K562 (cell line): ENCODE data around the gene GATAD2B. TPM values are rescaled to one million over a fixed set of nuclear protein-coding genes. Genes with fewer than 3 reads are reported as not detected.

Source experiments
- ATAC-seq: fragments of 200-7000 bp; cut with Tn5 transposase; 3 replicates; pipeline ENCODE4 v1.9.1; 2020; ENCODE audit warnings: moderate library complexity
- BruUV-seq: library from RNA; stranded (reverse); fragments of 400-500 nt; replicated peaks from 2 replicates; lab custom pipeline; 2021; lab: Mats Ljungman, UMichigan
- CTCF ChIA-PET: fragments of 300-600 bp; formaldehyde crosslinking; extraction: SDS; loops from one replicate; lab custom pipeline; 2021; ENCODE audit warnings: low intra/inter-chr PET ratio; lab: Yijun Ruan, JAX
- POLR2A ChIA-PET: fragments of 300-600, 350-650 bp; sonication (Branson Sonifier 250); formaldehyde crosslinking; extraction: SDS; loops from one replicate; lab custom pipeline; 2021; ENCODE audit warnings: antibody characterized with exemption, inconsistent platforms; lab: Yijun Ruan, JAX
- DNase-seq, 4 experiments: peaks; one replicate each; pipeline versions ENCODE4 v3.0.0 to v3.0.0-alpha.2; 2011 to 2018; ENCODE audit warnings: low spot score in 3 of 4, mixed read lengths in 3 of 4; ENCODE audit errors: extremely low read depth in 1 of 4
- FAIRE-seq: peaks from 2 replicates; lab custom pipeline; 2011; peaks lifted over from hg19 to GRCh38; lab: Jason Lieb, UNC
- H2AFZ ChIP-seq: 2 replicates; pipeline ENCODE4 v1.6.0; 2011; ENCODE audit warnings: low read depth, low read length, control low read depth, inconsistent platforms
- H3K27ac ChIP-seq: fragments of 200-600 bp; 3 replicates; pipeline ENCODE4 v1.8.0; 2011; ENCODE audit warnings: low read depth, mild to moderate bottlenecking, control low read depth, inconsistent platforms, low read length, moderate library complexity, mixed read lengths; ENCODE audit errors: extremely low read depth
- H3K27me3 ChIP-seq, 2 experiments: fragments of 300-600 bp in 1 of 2; 2 replicates in 1 of 2; 3 replicates in 1 of 2; pipeline versions ENCODE4 v1.6.0 to v1.8.0; 2011; ENCODE audit warnings: inconsistent platforms in 2 of 2, low read length in 2 of 2, mild to moderate bottlenecking in 1 of 2, mixed read lengths in 1 of 2, moderate library complexity in 1 of 2; ENCODE audit not compliant: control insufficient read depth in 2 of 2, insufficient read depth in 2 of 2
- H3K36me3 ChIP-seq: fragments of 300-600 bp; 3 replicates; pipeline ENCODE4 v1.8.0; 2011; ENCODE audit warnings: mild to moderate bottlenecking, low read length, inconsistent platforms; ENCODE audit not compliant: control insufficient read depth, insufficient read depth
- H3K4me1 ChIP-seq, 2 experiments: fragments of 200-600 bp in 1 of 2; replicated peaks in 1 of 2; 2 replicates in 1 of 2; 3 replicates in 1 of 2; pipeline versions ENCODE4 v1.5.1 to v1.8.0; 2011; ENCODE audit warnings: inconsistent platforms in 2 of 2, low read length in 2 of 2, mild to moderate bottlenecking in 1 of 2, mixed read lengths in 1 of 2, moderate library complexity in 1 of 2; ENCODE audit not compliant: control insufficient read depth in 2 of 2, insufficient read depth in 2 of 2
- H3K4me2 ChIP-seq: 2 replicates; pipeline ENCODE4 v1.6.1; 2011; ENCODE audit warnings: low read length, control low read depth, inconsistent platforms, mixed read lengths; ENCODE audit not compliant: insufficient read depth
- H3K4me3 ChIP-seq: fragments of 200-600 bp; sonication (generic), shearing (Covaris generic); 2 replicates; pipeline ENCODE4 v1.5.1; 2016; ENCODE audit warnings: control low read depth, inconsistent platforms
- H3K79me2 ChIP-seq: fragments of 200-600 bp; 3 replicates; pipeline ENCODE4 v1.8.0; 2011; ENCODE audit warnings: low read length, inconsistent platforms; ENCODE audit not compliant: control insufficient read depth, insufficient read depth
- H3K9ac ChIP-seq, 2 experiments: 2 replicates each; pipeline versions ENCODE4 v1.6.0 to v1.6.1; 2011; ENCODE audit warnings: low read depth in 2 of 2, low read length in 2 of 2, control low read depth in 1 of 2, inconsistent platforms in 1 of 2, mild to moderate bottlenecking in 1 of 2, mixed read lengths in 1 of 2; ENCODE audit not compliant: insufficient read depth in 1 of 2
- H3K9me1 ChIP-seq: one replicate; pipeline ENCODE4 v1.6.0; 2011; ENCODE audit warnings: inconsistent platforms, mild to moderate bottlenecking, low read length, moderate library complexity; ENCODE audit not compliant: control insufficient read depth, insufficient read depth
- H3K9me3 ChIP-seq: replicated peaks from 2 replicates; pipeline ENCODE4 v1.5.1; 2011; ENCODE audit warnings: low read depth, low read length, inconsistent platforms; ENCODE audit not compliant: control insufficient read depth, insufficient read depth
- H4K20me1 ChIP-seq: replicated peaks from 2 replicates; pipeline ENCODE4 v1.6.1; 2011; ENCODE audit warnings: low read length, inconsistent platforms, mixed read lengths; ENCODE audit not compliant: control insufficient read depth, insufficient read depth
- CEBPB ChIP-seq: fragments of 450-650 bp; IDR thresholded peaks from 2 replicates; pipeline ENCODE4 v1.6.1; 2016; ENCODE audit warnings: missing genetic modification characterization, missing compliant biosample characterization
- CEBPG ChIP-seq, 3 experiments: fragments of 200-800 bp in 1 of 3; sonication (Bioruptor generic) in 1 of 3; sonication (generic) in 1 of 3; formaldehyde crosslinking in 1 of 3; IDR thresholded peaks in 2 of 3; conservative IDR thresholded peaks in 1 of 3; 2 replicates each; pipeline versions ENCODE4 v1.6.1 to v1.8.0; 2016 to 2022; ENCODE audit warnings: missing compliant biosample characterization in 2 of 3, missing genetic modification characterization in 2 of 3, mild to moderate bottlenecking in 1 of 3, missing genetic modification reagents in 1 of 3
- MNT ChIP-seq, 2 experiments: fragments of 450-650 bp; conservative IDR thresholded peaks; 2 replicates each; pipeline ENCODE4 v1.6.1; 2017; ENCODE audit warnings: mild to moderate bottlenecking in 2 of 2, moderate library complexity in 2 of 2
- RCOR1 ChIP-seq, 2 experiments: IDR thresholded peaks; 2 replicates each; pipeline ENCODE4 v1.6.1; 2012; ENCODE audit warnings: low read depth in 2 of 2, low read length in 2 of 2, borderline replicate concordance in 1 of 2, improper control_type of control experiment in 1 of 2
- SRSF7 ChIP-seq: fragments of 200-400 bp; formaldehyde crosslinking; optimal IDR thresholded peaks from 2 replicates; pipeline ENCODE3; 2017; ENCODE audit warnings: mild to moderate bottlenecking, low read depth, low read length
- ZNF695 ChIP-seq: fragments of 450-650 bp; formaldehyde crosslinking; IDR thresholded peaks from 2 replicates; pipeline ENCODE4 v1.4.0; 2020; ENCODE audit warnings: mild to moderate bottlenecking, moderate library complexity
- WGBS: fragments of 100-300 bp; shearing (Covaris generic); methylation state at CpG from one replicate; pipeline ENCODE4 v1.1.6; 2016; ENCODE audit warnings: low coverage, mixed read lengths; ENCODE audit not compliant: insufficient coverage; ENCODE audit errors: missing lambda C conversion rate; 5-methylcytosine and 5-hydroxymethylcytosine counted together
- in situ Hi-C: fragments of 300-500 bp; cut with MboI; formaldehyde crosslinking; loops from 4 replicates; pipeline ENCODE4 v1.15.0; 2018; ENCODE audit warnings: inconsistent platforms, mixed read lengths
- intact Hi-C: fragments of 100-400 bp; cut with micrococcal nuclease; formaldehyde crosslinking; loops from 2 replicates; pipeline ENCODE4 v1.14.2; 2022
- polyA plus RNA-seq, 8 experiments: library from polyadenylated mRNA; depleted of rRNA in 4 of 8; stranded (reverse) in 5 of 8; unstranded in 3 of 8; fragments of >200 nt; fragmentation: Nextera tagmentation in 2 of 8; fragmentation: Illumina TruSeq in 1 of 8; extraction: Ambion mirVana in 2 of 8; extraction: Trizol in 1 of 8; gene quantifications; 2 replicates each; pipeline versions ENCODE4 v1.2.1 to v1.2.3, GENCODE V29; 2011 to 2014; ENCODE audit warnings: inconsistent platforms in 1 of 8, missing spikeins in 1 of 8
- total RNA-seq, 7 experiments: library from RNA; depleted of rRNA in 6 of 7; stranded (reverse); fragments of >200 nt in 6 of 7; fragmentation: Illumina TruSeq in 2 of 7; extraction: Trizol in 2 of 7; gene quantifications; 2 replicates each; pipeline versions ENCODE4 v1.2.1 to v1.2.3, GENCODE V29; 2011 to 2021; ENCODE audit warnings: low replicate concordance in 1 of 7
- TF ChIP-seq, protein P1 (sequence below): fragments of 450-650 bp; formaldehyde crosslinking; IDR thresholded peaks from 2 replicates; pipeline ENCODE4 v1.4.0; 2020; ENCODE audit warnings: mild to moderate bottlenecking

The GATAD2B gene
- total and polyA plus RNA-seq, 9 of the 15 experiments (the other 6 are each of a cell fraction or from before 2014, with no cell fraction given) = 1.5 to 40.2 (median 4.9) TPM

DNA sequence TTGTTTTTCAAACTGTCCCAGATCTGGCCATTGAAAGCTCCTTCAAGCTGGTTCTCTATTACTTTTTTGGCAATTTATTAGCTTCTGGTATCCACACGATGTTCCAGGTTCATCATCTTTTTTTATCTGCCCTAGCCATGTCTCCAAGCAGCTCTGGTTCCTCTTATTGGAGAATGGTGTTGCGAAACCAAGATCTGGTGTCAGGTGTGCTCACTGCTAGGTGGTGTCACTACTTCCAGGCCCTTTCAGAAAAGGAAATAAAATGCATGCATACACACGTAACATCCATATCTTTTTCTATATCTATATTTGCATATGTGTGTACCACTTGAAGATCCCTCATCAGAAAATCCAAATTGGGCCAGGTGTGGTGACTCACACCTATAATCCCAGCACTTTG is 53.3 kb downstream of the GATAD2B start:
- no peak overlapping the region for H2AFZ ChIP-seq
- H3K9ac ChIP-seq = no peak overlapping the region
- intact Hi-C loops = no loop called here
- H3K27ac ChIP-seq = no peak overlapping the region
- peaks cover 70% of the 10 kb centered on the region for H3K79me2 ChIP-seq
- peaks cover 2% of the 10 kb centered on the region; the same call in 1 of the 3 replicates for H3K36me3 ChIP-seq
- H3K27me3 ChIP-seq = no peaks in the 10 kb centered on the region
- no peak for DNase-seq
- no peaks in the 10 kb centered on the region for H3K9me3 ChIP-seq
- no peak for ATAC-seq
- ChIA-PET CTCF (no interaction called here), POLR2A (interaction anchor here (0.8 to 1.8 kb wide), 2 partner anchors 12 to 16 kb away, joined by 4 to 6 read pairs; no protein-coding TSS in a partner anchor)
- no peak overlapping the region for H3K4me3 ChIP-seq
- in situ Hi-C loops = no loop called here
- 47% methylated on average over 3 of the region's 3 CpGs for WGBS
- TF ChIP-seq RCOR1 (IDR thresholded peaks at IDR 0.05; ENCODE audit: borderline replicate concordance in 1 of 2, low read depth in 2 of 2, low read length in 2 of 2) (no peak), SRSF7 (no peak), MNT (conservative IDR thresholded peaks at IDR 0.05) (no peak), ZNF695 (CRISPR knock-in tag) (no peak), CEBPB (peak; percentile 95), CEBPG (CRISPR knock-in tag; IDR thresholded peaks at IDR 0.05) (peak; percentile 66), CEBPG (tag; conservative IDR thresholded peaks at IDR 0.05 in 1 of 2, IDR thresholded peaks at IDR 0.05 in 1 of 2) (peak; percentile 54 to 62; a peak in 2 of 4 replicates)
- TF ChIP-seq, protein P1, sequence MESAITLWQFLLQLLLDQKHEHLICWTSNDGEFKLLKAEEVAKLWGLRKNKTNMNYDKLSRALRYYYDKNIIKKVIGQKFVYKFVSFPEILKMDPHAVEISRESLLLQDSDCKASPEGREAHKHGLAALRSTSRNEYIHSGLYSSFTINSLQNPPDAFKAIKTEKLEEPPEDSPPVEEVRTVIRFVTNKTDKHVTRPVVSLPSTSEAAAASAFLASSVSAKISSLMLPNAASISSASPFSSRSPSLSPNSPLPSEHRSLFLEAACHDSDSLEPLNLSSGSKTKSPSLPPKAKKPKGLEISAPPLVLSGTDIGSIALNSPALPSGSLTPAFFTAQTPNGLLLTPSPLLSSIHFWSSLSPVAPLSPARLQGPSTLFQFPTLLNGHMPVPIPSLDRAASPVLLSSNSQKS (CRISPR knock-in tag) = no peak
- no peak for FAIRE-seq
- H3K4me2 ChIP-seq = no peak overlapping the region
- peaks cover 5% of the 10 kb centered on the region for H4K20me1 ChIP-seq
- no peaks in the 10 kb centered on the region for H3K9me1 ChIP-seq
- peaks cover 0 to 8% of the 10 kb centered on the region in 2 experiments; a peak in 1 of 5 replicates for H3K4me1 ChIP-seq
- BruUV-seq = no TSS peak
